Measurements from ENCODE around the gene RACGAP1. TPM values are rescaled to one million over a fixed set of nuclear protein-coding genes. Genes with fewer than 3 reads are reported as not detected.

The RACGAP1 gene, protein sequence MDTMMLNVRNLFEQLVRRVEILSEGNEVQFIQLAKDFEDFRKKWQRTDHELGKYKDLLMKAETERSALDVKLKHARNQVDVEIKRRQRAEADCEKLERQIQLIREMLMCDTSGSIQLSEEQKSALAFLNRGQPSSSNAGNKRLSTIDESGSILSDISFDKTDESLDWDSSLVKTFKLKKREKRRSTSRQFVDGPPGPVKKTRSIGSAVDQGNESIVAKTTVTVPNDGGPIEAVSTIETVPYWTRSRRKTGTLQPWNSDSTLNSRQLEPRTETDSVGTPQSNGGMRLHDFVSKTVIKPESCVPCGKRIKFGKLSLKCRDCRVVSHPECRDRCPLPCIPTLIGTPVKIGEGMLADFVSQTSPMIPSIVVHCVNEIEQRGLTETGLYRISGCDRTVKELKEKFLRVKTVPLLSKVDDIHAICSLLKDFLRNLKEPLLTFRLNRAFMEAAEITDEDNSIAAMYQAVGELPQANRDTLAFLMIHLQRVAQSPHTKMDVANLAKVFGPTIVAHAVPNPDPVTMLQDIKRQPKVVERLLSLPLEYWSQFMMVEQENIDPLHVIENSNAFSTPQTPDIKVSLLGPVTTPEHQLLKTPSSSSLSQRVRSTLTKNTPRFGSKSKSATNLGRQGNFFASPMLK
- 10 to 100 TPM; 20.1 to 44.7 (median 33.6) TPM for total RNA-seq

DNA sequence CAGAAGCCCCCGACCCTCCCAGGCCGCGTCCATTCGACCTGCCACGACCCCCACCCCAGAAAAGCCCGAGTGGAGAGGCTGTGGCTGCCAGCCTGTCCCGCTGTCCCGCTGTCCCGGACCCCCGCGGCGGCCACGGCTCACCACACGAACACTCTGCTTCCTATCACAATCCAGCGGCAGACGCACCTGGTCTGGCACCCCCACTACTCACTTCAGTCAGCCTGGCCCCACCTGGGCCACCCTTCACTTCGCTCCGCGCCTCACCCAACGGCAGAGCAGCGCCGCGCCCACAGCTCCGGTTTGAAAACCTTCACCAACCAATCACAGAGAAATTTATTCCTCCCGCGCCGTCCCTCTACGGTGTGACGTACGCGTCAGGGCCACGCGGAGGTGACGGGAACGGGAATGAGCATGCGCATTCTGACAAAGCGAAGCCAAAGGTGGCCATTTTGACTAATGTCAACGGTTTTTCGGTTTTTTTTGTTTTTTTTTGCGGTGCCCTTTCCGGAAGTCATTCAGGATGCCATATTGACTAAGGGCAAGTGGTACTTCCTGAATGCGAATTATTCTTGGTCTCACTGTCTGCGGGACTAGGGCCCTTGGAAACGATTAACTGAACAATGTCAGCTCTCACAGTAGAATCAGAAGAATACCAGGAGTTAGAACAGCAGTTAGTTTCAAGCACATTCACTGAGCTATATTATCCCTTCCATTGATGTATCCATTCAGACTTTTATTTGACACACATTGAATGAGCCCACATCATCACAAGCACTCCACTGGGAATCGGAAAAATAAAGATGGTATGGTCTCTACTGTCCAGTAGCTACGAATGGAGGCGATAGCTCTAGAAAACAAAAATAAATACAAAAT is at the start of gene RACGAP1:
Gene RACGAP1 (minus strand): TSS at position 308 of the 873 bp plus-strand sequence. CDS start 8,779 bp downstream, outside the sequence.
- no peaks in the 10 kb centered on the region for H3K36me3 ChIP-seq
- TF ChIP-seq POLR2A (IDR thresholded peaks at IDR 0.05), result peak in 3 of 4 donors; percentile 40 to 71 (median 69)
- TF ChIP-seq, protein P1, sequence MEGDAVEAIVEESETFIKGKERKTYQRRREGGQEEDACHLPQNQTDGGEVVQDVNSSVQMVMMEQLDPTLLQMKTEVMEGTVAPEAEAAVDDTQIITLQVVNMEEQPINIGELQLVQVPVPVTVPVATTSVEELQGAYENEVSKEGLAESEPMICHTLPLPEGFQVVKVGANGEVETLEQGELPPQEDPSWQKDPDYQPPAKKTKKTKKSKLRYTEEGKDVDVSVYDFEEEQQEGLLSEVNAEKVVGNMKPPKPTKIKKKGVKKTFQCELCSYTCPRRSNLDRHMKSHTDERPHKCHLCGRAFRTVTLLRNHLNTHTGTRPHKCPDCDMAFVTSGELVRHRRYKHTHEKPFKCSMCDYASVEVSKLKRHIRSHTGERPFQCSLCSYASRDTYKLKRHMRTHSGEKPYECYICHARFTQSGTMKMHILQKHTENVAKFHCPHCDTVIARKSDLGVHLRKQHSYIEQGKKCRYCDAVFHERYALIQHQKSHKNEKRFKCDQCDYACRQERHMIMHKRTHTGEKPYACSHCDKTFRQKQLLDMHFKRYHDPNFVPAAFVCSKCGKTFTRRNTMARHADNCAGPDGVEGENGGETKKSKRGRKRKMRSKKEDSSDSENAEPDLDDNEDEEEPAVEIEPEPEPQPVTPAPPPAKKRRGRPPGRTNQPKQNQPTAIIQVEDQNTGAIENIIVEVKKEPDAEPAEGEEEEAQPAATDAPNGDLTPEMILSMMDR (IDR thresholded peaks at IDR 0.05), result no peak
- peak within 1 kb of the TSS; percentile 79 to 91 (median 87) for H3K4me3 ChIP-seq
- H3K27ac ChIP-seq, result peak within 1 kb of the TSS; percentile 70 to 95 (median 89)
- 6 to 9% methylated on average over 24 to 33 of the region's 47 CpGs for WGBS, 2 donors
- DNase-seq, result peak; percentile 61
- H3K27me3 ChIP-seq, result no peaks in the 10 kb centered on the region
- intact Hi-C loops (cut with DNase I), result no loop called here
- H3K4me1 ChIP-seq, result peaks cover 3 to 22% (median 6%) of the 10 kb centered on the region in 3 donors
- no peaks in the 10 kb centered on the region for H3K9me3 ChIP-seq

DNA sequence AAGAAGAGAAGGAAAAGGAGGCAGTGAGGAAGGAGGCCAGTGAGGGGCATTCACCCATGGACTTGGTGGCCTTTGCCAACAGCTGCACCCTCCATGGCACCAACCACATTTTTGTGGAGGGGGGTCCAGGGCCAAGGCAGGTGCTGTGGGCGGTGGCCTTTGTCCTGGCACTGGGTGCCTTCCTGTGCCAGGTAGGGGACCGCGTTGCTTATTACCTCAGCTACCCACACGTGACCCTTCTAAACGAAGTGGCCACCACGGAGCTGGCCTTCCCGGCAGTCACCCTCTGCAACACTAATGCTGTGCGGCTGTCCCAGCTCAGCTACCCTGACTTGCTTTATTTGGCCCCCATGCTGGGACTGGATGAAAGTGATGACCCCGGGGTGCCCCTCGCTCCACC is 48.4 kb upstream of the RACGAP1 start:
- Histone ChIP-seq H3K36me3 (no peaks in the 10 kb centered on the region), H3K27ac (no peak overlapping the region), H3K9me3 (no peaks in the 10 kb centered on the region), H3K4me3 (no peak overlapping the region), H3K27me3 (peaks cover 0 to 6% (median 0%) of the 10 kb centered on the region in 4 donors), H3K4me1 (peaks cover 0 to 18% (median 7%) of the 10 kb centered on the region in 3 donors)
- TF ChIP-seq, protein P1 (IDR thresholded peaks at IDR 0.05), result no peak
- TF ChIP-seq POLR2A (IDR thresholded peaks at IDR 0.05), result no peak
- no peak for DNase-seq
- 68 to 69% methylated on average over 3 to 7 of the region's 10 CpGs for WGBS, 2 donors
- intact Hi-C loops (cut with DNase I), result no loop called here

DNA sequence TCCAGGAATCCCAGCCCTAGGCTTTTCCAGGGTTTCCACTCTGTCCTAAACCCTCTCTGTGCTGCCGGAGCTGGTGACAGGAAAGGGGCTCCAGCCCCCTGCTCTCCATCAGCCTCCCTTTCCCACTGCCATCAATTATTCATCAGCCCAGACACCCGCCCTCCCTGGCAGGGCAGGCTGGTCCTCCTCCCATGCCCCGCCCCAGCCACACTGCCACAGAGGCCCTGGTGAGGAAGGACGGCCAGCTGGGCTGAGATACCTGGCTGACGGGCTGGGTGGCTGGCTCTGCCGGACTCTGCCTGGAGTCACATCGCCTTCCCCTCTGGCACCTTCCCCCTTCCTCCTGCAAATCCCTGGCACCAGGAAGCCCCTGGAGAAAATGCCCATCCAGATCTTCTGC is 47.9 kb upstream of the RACGAP1 start:
- WGBS, 2 donors, result 50 to 100% methylated on average over 1 to 3 of the region's 7 CpGs
- no peak for DNase-seq
- intact Hi-C loops (cut with DNase I), result no loop called here
- no peak for TF ChIP-seq POLR2A (IDR thresholded peaks at IDR 0.05)
- TF ChIP-seq, protein P1 (IDR thresholded peaks at IDR 0.05), result no peak
- Histone ChIP-seq H3K4me3 (no peak overlapping the region), H3K27me3 (peaks cover 0 to 4% (median 0%) of the 10 kb centered on the region in 4 donors), H3K4me1 (peaks cover 0 to 18% (median 7%) of the 10 kb centered on the region in 3 donors), H3K9me3 (no peaks in the 10 kb centered on the region), H3K27ac (no peak overlapping the region), H3K36me3 (no peaks in the 10 kb centered on the region)

DNA sequence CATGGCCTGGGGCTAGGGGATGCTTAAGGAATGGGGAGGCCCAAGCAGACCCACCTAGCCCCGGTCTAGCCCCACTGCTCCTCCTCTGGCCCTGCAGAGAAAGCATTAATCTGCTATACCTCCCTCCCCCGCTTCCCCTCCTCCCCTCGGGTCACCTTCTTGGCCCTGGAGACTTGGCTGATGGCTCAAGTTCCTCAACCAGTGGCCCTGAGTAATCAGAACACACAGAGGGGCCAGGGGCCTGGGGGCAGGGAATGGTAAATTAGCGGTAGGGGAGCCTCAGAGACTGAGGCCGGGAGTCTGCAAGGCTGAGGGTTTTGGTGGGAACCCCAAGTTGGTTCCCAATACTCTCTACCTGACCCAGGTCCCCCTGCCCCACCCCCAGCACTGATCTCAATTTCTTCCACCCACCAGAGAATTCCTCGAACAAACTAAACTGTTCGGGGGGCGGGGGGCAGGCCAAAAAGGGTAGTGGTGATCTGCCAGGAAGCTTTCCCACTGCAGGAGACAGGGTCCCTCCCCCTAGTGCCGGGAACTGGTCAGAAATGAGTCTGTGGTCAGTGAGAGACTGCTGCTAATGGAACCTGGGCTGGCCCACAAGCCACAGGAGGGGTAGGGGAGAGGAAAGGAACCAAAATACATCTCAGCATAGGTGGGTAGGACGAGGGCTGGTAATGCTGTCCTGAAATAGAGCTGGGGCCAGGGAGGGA is 47.1 kb upstream of the RACGAP1 start:
- Histone ChIP-seq H3K36me3 (no peaks in the 10 kb centered on the region), H3K4me3 (no peak overlapping the region), H3K27me3 (no peaks in the 10 kb centered on the region), H3K4me1 (peaks cover 0 to 18% (median 7%) of the 10 kb centered on the region in 3 donors), H3K9me3 (no peaks in the 10 kb centered on the region), H3K27ac (no peak overlapping the region)
- no peak for DNase-seq
- intact Hi-C loops (cut with DNase I), result no loop called here
- WGBS, 2 donors, result 68% methylated on average over 4 to 6 of the region's 10 CpGs
- TF ChIP-seq, protein P1 (IDR thresholded peaks at IDR 0.05), result no peak
- TF ChIP-seq POLR2A (IDR thresholded peaks at IDR 0.05), result no peak
